Measurements from ENCODE around the gene SLC35F3.

DNA sequence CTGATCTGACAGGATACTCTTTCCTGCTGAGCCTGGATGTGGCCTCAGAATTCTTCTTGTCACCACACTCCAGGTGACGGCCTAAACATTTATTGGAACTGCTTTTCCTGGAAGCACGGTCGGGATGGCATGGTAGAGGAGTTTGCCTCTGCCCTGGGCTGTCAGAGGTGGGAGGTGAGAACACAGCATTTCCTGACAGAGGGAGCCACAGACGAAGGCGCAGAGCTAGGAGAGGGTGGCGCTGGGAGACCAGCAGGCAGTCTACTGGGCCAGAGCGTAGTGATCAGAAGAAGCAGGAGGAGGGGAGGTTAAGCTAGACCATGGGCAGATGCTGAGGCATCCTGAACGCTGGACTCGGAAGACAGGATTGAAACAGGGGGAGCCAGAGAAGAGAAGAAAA is 315.2 kb downstream of the SLC35F3 start:
- TF ChIP-seq, protein P1, sequence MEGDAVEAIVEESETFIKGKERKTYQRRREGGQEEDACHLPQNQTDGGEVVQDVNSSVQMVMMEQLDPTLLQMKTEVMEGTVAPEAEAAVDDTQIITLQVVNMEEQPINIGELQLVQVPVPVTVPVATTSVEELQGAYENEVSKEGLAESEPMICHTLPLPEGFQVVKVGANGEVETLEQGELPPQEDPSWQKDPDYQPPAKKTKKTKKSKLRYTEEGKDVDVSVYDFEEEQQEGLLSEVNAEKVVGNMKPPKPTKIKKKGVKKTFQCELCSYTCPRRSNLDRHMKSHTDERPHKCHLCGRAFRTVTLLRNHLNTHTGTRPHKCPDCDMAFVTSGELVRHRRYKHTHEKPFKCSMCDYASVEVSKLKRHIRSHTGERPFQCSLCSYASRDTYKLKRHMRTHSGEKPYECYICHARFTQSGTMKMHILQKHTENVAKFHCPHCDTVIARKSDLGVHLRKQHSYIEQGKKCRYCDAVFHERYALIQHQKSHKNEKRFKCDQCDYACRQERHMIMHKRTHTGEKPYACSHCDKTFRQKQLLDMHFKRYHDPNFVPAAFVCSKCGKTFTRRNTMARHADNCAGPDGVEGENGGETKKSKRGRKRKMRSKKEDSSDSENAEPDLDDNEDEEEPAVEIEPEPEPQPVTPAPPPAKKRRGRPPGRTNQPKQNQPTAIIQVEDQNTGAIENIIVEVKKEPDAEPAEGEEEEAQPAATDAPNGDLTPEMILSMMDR (optimal IDR thresholded peaks at IDR 0.05 in 1 of 3, IDR thresholded peaks at IDR 0.05 in 1 of 3, conservative IDR thresholded peaks at IDR 0.05 in 1 of 3; ENCODE audit: extremely low read depth in 1 of 3, insufficient read depth in 2 of 3, low read length in 3 of 3): no peak
- TF ChIP-seq EZH2 (IDR thresholded peaks at IDR 0.05; ENCODE audit: low read length): no peak
